A673 (cell line): ENCODE data around the gene ZNF385C.

Experiments used
- EZH2 ChIP-seq: fragments of 200-600 bp; sonication (generic); IDR thresholded peaks from 2 replicates; pipeline ENCODE4 v1.6.1; 2017; ENCODE audit warnings: borderline replicate concordance, low read depth, mild to moderate bottlenecking, mixed read lengths, antibody characterized with exemption, low read length; ENCODE audit not compliant: poor library complexity, severe bottlenecking
- TF ChIP-seq, protein P1 (sequence below): fragments of 300-800, 200-600 bp; sonication (generic); conservative IDR thresholded peaks from 2 replicates; pipeline ENCODE4 v1.5.1; 2017; ENCODE audit warnings: low read depth, mild to moderate bottlenecking, antibody characterized with exemption, low read length, moderate library complexity, mixed read lengths

DNA sequence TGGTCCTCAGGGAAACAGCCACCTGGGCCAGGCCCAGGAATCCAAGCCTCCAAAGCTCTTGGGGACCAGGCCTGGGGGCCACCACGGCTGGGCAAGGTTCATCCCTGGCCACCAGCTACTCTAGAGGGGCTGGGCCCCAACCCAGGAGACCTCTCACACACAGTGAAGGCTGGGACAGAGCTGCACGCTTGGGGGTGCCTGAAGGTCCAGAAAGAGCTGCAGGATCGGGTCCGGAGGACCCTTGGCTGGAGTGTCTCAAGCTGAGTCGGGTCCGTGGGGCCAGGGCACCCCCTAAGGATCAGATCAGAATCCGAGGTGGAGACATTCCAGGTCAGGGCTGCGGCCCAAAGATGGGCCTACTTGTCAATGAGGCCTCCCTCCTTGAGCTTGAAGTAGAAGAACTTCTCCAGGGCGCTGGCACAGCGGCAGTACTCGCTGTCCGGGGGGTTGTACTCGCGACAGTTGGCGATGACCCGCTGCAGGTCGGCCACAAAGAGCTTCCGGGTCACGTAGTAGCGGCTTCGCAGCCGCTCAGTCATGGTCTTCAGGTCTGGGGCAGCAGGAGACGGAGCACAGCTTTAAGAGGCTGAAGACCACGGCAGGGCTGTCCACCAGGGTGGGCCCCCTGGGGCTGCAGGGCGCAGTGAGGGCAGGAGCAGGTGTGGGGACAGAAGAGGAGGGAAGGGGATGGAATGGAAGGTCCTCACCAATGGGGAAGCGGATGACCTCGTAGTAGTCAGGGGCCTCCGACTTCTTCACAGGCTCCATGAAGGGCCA, 15.2 kb upstream of the ZNF385C start:
- TF ChIP-seq, protein P1, sequence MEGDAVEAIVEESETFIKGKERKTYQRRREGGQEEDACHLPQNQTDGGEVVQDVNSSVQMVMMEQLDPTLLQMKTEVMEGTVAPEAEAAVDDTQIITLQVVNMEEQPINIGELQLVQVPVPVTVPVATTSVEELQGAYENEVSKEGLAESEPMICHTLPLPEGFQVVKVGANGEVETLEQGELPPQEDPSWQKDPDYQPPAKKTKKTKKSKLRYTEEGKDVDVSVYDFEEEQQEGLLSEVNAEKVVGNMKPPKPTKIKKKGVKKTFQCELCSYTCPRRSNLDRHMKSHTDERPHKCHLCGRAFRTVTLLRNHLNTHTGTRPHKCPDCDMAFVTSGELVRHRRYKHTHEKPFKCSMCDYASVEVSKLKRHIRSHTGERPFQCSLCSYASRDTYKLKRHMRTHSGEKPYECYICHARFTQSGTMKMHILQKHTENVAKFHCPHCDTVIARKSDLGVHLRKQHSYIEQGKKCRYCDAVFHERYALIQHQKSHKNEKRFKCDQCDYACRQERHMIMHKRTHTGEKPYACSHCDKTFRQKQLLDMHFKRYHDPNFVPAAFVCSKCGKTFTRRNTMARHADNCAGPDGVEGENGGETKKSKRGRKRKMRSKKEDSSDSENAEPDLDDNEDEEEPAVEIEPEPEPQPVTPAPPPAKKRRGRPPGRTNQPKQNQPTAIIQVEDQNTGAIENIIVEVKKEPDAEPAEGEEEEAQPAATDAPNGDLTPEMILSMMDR, result no peak
- no peak for TF ChIP-seq EZH2
